HepG2 (cell line): ENCODE measurements around the gene ENSA. TPM values are rescaled to one million over a fixed set of nuclear protein-coding genes. Genes with fewer than 3 reads are reported as not detected.

Experiments
- AHR ChIP-seq: IDR thresholded peaks from 2 replicates; pipeline ENCODE4 v1.6.1; 2018; ENCODE audit warnings: missing genetic modification reagents, missing compliant biosample characterization
- ELK4 ChIP-seq: sonication (generic); formaldehyde crosslinking; IDR thresholded peaks from 2 replicates; pipeline ENCODE4 v1.9.0; 2021; ENCODE audit warnings: missing genetic modification reagents, borderline replicate concordance
- HIVEP1 ChIP-seq: sonication (generic); formaldehyde crosslinking; IDR thresholded peaks from 2 replicates; pipeline ENCODE4 v1.4.0; 2020; ENCODE audit warnings: mild to moderate bottlenecking, missing genetic modification reagents
- IRF2 ChIP-seq: IDR thresholded peaks from 2 replicates; pipeline ENCODE4 v1.6.1; 2018; ENCODE audit warnings: missing genetic modification reagents, missing compliant biosample characterization
- KDM6A ChIP-seq: IDR thresholded peaks from 2 replicates; pipeline ENCODE4 v1.6.1; 2016; ENCODE audit warnings: low read depth
- KLF13 ChIP-seq: sonication (generic); formaldehyde crosslinking; IDR thresholded peaks from 2 replicates; pipeline ENCODE4 v1.4.0; 2020; ENCODE audit warnings: mild to moderate bottlenecking, missing genetic modification reagents
- LBX2 ChIP-seq: sonication (generic); formaldehyde crosslinking; IDR thresholded peaks from 2 replicates; pipeline ENCODE4 v1.5.0; 2020; ENCODE audit warnings: missing genetic modification reagents, mild to moderate bottlenecking, borderline replicate concordance
- MED1 ChIP-seq: sonication (generic); formaldehyde crosslinking; IDR thresholded peaks from 2 replicates; pipeline ENCODE4 v1.4.0; 2020; ENCODE audit warnings: missing genetic modification reagents
- NFE2L2 ChIP-seq: fragments of 150-350 bp; IDR thresholded peaks from 2 replicates; pipeline ENCODE4 v1.6.1; 2014; ENCODE audit warnings: low read length
- PCBP2 ChIP-seq: fragments of 200-400 bp; formaldehyde crosslinking; optimal IDR thresholded peaks from 2 replicates; pipeline ENCODE3; 2018; ENCODE audit warnings: low read length, low read depth; ENCODE audit not compliant: poor library complexity, severe bottlenecking
- PHB2 ChIP-seq: fragments of 450-650 bp; IDR thresholded peaks from 2 replicates; pipeline ENCODE4 v1.6.1; 2018; ENCODE audit not compliant: partially characterized antibody
- SMARCC2 ChIP-seq: fragments of 450-650 bp; IDR thresholded peaks from 2 replicates; pipeline ENCODE4 v1.6.1; 2017; ENCODE audit warnings: antibody characterized with exemption, mild to moderate bottlenecking
- ZIK1 ChIP-seq: sonication (generic); formaldehyde crosslinking; IDR thresholded peaks from 2 replicates; pipeline ENCODE4 v1.5.0; 2020; ENCODE audit warnings: mild to moderate bottlenecking, low read depth, missing genetic modification reagents, borderline replicate concordance
- ZNF552 ChIP-seq: sonication (generic); formaldehyde crosslinking; IDR thresholded peaks from 2 replicates; pipeline ENCODE4 v1.9.0; 2022; ENCODE audit warnings: missing genetic modification reagents, mild to moderate bottlenecking, borderline replicate concordance
- ZNF619 ChIP-seq: sonication (generic); formaldehyde crosslinking; IDR thresholded peaks from 2 replicates; pipeline ENCODE4 v1.4.0; 2020; ENCODE audit warnings: mild to moderate bottlenecking, missing genetic modification reagents
- ZNF704 ChIP-seq: sonication (generic); formaldehyde crosslinking; IDR thresholded peaks from 2 replicates; pipeline ENCODE4 v1.8.1; 2023; ENCODE audit warnings: mild to moderate bottlenecking, inconsistent platforms, moderate library complexity, missing genetic modification reagents, borderline replicate concordance
- polyA plus RNA-seq, 8 experiments: library from polyadenylated mRNA; depleted of rRNA in 3 of 8; stranded (reverse) in 7 of 8; unstranded in 1 of 8; fragments of >200 nt; fragmentation: Illumina TruSeq in 4 of 8; extraction: Trizol in 4 of 8; gene quantifications; 2 replicates each; pipeline versions ENCODE4 v1.2.1 to v1.2.3, GENCODE V29; 2011 to 2016; ENCODE audit warnings: low read depth in 4 of 8, missing spikeins in 1 of 8, mixed read lengths in 1 of 8; ENCODE audit not compliant: insufficient read depth in 1 of 8
- total RNA-seq, 5 experiments: library from RNA; depleted of rRNA; stranded (reverse); fragments of >200 nt; fragmentation: Illumina TruSeq; extraction: Trizol; gene quantifications; 2 replicates each; pipeline ENCODE4 v1.2.3, GENCODE V29; 2016; ENCODE audit warnings: low read depth in 1 of 5
- TF ChIP-seq, protein P1 (sequence below): sonication (generic); formaldehyde crosslinking; conservative IDR thresholded peaks from 2 replicates; pipeline ENCODE4 v1.4.0; 2020; ENCODE audit warnings: missing genetic modification reagents
- TF ChIP-seq, protein P2 (sequence below): sonication (generic); formaldehyde crosslinking; IDR thresholded peaks from 2 replicates; pipeline ENCODE4 v1.4.0; 2020; ENCODE audit warnings: missing genetic modification reagents
- TF ChIP-seq, protein P3 (sequence below): conservative IDR thresholded peaks from 2 replicates; pipeline ENCODE4 v1.6.1; 2018; ENCODE audit warnings: missing genetic modification reagents

Gene ENSA
- total and polyA plus RNA-seq, 2 of the 13 experiments (the other 11 are each of a cell fraction or from before 2014, with no cell fraction given): 54.5 to 111 TPM

GRCh38 chr1:150578272-150579109 is 50.9 kb downstream of the ENSA start (continued):
- TF ChIP-seq KDM6A (CRISPR knock-in tag) (no peak), NFE2L2 (no peak), HIVEP1 (no peak), PCBP2 (no peak), PHB2 (no peak), KLF13 (CRISPR knock-in tag) (no peak), ZNF552 (CRISPR knock-in tag) (no peak), ZNF704 (CRISPR knock-in tag) (no peak), SMARCC2 (no peak), MED1 (peak; percentile 23; the same call in 1 of the 2 replicates), ELK4 (CRISPR knock-in tag) (no peak), IRF2 (CRISPR knock-in tag) (0 out of 2 replicates have a peak, but pooled peaks have one; percentile 17), ZIK1 (no peak), AHR (CRISPR knock-in tag) (no peak), ZNF619 (CRISPR knock-in tag) (no peak; the same call in 1 of the 2 replicates), LBX2 (0 out of 2 replicates have a peak, but pooled peaks have one; percentile 4)
- TF ChIP-seq, protein P1, sequence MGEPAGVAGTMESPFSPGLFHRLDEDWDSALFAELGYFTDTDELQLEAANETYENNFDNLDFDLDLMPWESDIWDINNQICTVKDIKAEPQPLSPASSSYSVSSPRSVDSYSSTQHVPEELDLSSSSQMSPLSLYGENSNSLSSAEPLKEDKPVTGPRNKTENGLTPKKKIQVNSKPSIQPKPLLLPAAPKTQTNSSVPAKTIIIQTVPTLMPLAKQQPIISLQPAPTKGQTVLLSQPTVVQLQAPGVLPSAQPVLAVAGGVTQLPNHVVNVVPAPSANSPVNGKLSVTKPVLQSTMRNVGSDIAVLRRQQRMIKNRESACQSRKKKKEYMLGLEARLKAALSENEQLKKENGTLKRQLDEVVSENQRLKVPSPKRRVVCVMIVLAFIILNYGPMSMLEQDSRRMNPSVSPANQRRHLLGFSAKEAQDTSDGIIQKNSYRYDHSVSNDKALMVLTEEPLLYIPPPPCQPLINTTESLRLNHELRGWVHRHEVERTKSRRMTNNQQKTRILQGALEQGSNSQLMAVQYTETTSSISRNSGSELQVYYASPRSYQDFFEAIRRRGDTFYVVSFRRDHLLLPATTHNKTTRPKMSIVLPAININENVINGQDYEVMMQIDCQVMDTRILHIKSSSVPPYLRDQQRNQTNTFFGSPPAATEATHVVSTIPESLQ: no peak
- TF ChIP-seq, protein P2, sequence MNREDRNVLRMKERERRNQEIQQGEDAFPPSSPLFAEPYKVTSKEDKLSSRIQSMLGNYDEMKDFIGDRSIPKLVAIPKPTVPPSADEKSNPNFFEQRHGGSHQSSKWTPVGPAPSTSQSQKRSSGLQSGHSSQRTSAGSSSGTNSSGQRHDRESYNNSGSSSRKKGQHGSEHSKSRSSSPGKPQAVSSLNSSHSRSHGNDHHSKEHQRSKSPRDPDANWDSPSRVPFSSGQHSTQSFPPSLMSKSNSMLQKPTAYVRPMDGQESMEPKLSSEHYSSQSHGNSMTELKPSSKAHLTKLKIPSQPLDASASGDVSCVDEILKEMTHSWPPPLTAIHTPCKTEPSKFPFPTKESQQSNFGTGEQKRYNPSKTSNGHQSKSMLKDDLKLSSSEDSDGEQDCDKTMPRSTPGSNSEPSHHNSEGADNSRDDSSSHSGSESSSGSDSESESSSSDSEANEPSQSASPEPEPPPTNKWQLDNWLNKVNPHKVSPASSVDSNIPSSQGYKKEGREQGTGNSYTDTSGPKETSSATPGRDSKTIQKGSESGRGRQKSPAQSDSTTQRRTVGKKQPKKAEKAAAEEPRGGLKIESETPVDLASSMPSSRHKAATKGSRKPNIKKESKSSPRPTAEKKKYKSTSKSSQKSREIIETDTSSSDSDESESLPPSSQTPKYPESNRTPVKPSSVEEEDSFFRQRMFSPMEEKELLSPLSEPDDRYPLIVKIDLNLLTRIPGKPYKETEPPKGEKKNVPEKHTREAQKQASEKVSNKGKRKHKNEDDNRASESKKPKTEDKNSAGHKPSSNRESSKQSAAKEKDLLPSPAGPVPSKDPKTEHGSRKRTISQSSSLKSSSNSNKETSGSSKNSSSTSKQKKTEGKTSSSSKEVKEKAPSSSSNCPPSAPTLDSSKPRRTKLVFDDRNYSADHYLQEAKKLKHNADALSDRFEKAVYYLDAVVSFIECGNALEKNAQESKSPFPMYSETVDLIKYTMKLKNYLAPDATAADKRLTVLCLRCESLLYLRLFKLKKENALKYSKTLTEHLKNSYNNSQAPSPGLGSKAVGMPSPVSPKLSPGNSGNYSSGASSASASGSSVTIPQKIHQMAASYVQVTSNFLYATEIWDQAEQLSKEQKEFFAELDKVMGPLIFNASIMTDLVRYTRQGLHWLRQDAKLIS (CRISPR knock-in tag): peak; percentile 8; the same call in 1 of the 2 replicates
- TF ChIP-seq, protein P3, sequence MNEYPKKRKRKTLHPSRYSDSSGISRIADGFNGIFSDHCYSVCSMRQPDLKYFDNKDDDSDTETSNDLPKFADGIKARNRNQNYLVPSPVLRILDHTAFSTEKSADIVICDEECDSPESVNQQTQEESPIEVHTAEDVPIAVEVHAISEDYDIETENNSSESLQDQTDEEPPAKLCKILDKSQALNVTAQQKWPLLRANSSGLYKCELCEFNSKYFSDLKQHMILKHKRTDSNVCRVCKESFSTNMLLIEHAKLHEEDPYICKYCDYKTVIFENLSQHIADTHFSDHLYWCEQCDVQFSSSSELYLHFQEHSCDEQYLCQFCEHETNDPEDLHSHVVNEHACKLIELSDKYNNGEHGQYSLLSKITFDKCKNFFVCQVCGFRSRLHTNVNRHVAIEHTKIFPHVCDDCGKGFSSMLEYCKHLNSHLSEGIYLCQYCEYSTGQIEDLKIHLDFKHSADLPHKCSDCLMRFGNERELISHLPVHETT (CRISPR knock-in tag): no peak
